Gastrocnemius medialis (tissue), 4 donors: ENCODE data around the gene PNRC1.

Experiments
- CTCF ChIP-seq, 5 experiments: fragments of 450-650 bp in 3 of 5; fragments of 200-600 bp in 2 of 5; sonication (generic) in 2 of 5; IDR thresholded peaks in 4 of 5; conservative IDR thresholded peaks in 1 of 5; 1 replicate in 4 of 5; 2 replicates in 1 of 5; pipeline ENCODE4 v1.5.1; 2016 to 2019; ENCODE audit warnings: antibody characterized with exemption in 5 of 5, mild to moderate bottlenecking in 3 of 5, moderate library complexity in 3 of 5
- POLR2A ChIP-seq, 2 donors: fragments of 450-650 bp; IDR thresholded peaks; one replicate each; pipeline ENCODE4 v1.6.1; 2017; ENCODE audit warnings: antibody characterized with exemption in 2 of 2, mild to moderate bottlenecking in 2 of 2, moderate library complexity in 2 of 2

GRCh38 chr6:89068695-89069094 lies 11.9 kb upstream of the PNRC1 start:
- TF ChIP-seq POLR2A (IDR thresholded peaks at IDR 0.05) (no peak), CTCF (IDR thresholded peaks at IDR 0.05 in 4 of 5, conservative IDR thresholded peaks at IDR 0.05 in 1 of 5) (no peak)
